WTC11 (cell line): ENCODE measurements around the gene SMIM44. TPM values are rescaled to one million over a fixed set of nuclear protein-coding genes. Genes with fewer than 3 reads are reported as not detected.
A peak's percentile ranks its signal among the peaks of the same experiment; 100 is the strongest.

ENCODE experiments used
- ATAC-seq: fragments of 200-7000 bp; cut with Tn5 transposase; 2 replicates; pipeline ENCODE4 v1.10.0; 2021; ENCODE audit warnings: mild to moderate bottlenecking, moderate library complexity
- CTCF ChIA-PET: fragments of 300-600 bp; sonication (Branson Sonifier 250); formaldehyde crosslinking; loops from one replicate; lab custom pipeline; 2021; ENCODE audit warnings: antibody characterized with exemption; lab: Charles Lee
- POLR2A ChIA-PET: fragments of 350-600 bp; sonication (Branson Sonifier 250); formaldehyde crosslinking; loops from one replicate; lab custom pipeline; 2021; ENCODE audit warnings: antibody characterized with exemption; lab: Charles Lee
- DNase-seq: peaks from one replicate; pipeline ENCODE4 v3.0.0; 2021; ENCODE audit warnings: low spot score
- H3K27ac Mint-ChIP-seq: 2 replicates; pipeline ENCODE4 v1.8.0; 2021; ENCODE audit warnings: mixed read lengths
- H3K27me3 Mint-ChIP-seq: 2 replicates; pipeline ENCODE4 v1.8.0; 2021; ENCODE audit warnings: low read depth, mild to moderate bottlenecking, moderate library complexity, mixed read lengths
- H3K36me3 Mint-ChIP-seq: 2 replicates; pipeline ENCODE4 v1.8.0; 2021; ENCODE audit warnings: mixed read lengths
- H3K4me1 Mint-ChIP-seq: 2 replicates; pipeline ENCODE4 v1.8.0; 2022; ENCODE audit warnings: mixed read lengths
- H3K4me3 Mint-ChIP-seq: 2 replicates; pipeline ENCODE4 v1.8.0; 2021; ENCODE audit warnings: mild to moderate bottlenecking, moderate library complexity, mixed read lengths
- H3K9me3 Mint-ChIP-seq: 2 replicates; pipeline ENCODE4 v1.8.0; 2021; ENCODE audit warnings: mixed read lengths
- ATF3 ChIP-seq: sonication (generic); formaldehyde crosslinking; conservative IDR thresholded peaks from 2 replicates; pipeline ENCODE4 v1.8.1; 2022; ENCODE audit warnings: mild to moderate bottlenecking, missing genetic modification reagents
- ETV6 ChIP-seq: sonication (generic); formaldehyde crosslinking; IDR thresholded peaks from 2 replicates; pipeline ENCODE4 v1.8.1; 2022; ENCODE audit warnings: mild to moderate bottlenecking, missing genetic modification reagents
- JAZF1 ChIP-seq: fragments of 250-450 bp; sonication (Bioruptor Pico); IDR thresholded peaks from 2 replicates; pipeline ENCODE4 v1.9.0; 2021; ENCODE audit warnings: moderate library complexity, mild to moderate bottlenecking, inconsistent platforms
- JUN ChIP-seq: sonication (generic); formaldehyde crosslinking; IDR thresholded peaks from 2 replicates; pipeline ENCODE4 v1.8.0; 2023; ENCODE audit warnings: mild to moderate bottlenecking, missing genetic modification reagents
- MAX ChIP-seq: sonication (generic); formaldehyde crosslinking; IDR thresholded peaks from 2 replicates; pipeline ENCODE4 v1.8.0; 2022; ENCODE audit warnings: mild to moderate bottlenecking, missing genetic modification reagents
- MLX ChIP-seq: sonication (generic); formaldehyde crosslinking; IDR thresholded peaks from 2 replicates; pipeline ENCODE4 v1.8.1; 2023; ENCODE audit warnings: mild to moderate bottlenecking, missing genetic modification reagents, moderate library complexity
- NFATC4 ChIP-seq: fragments of 250-450 bp; sonication (Bioruptor Pico); IDR thresholded peaks from 2 replicates; pipeline ENCODE4 v1.9.0; 2021; ENCODE audit warnings: mild to moderate bottlenecking
- NFYB ChIP-seq: sonication (generic); formaldehyde crosslinking; conservative IDR thresholded peaks from 2 replicates; pipeline ENCODE4 v1.8.0; 2022; ENCODE audit warnings: low read depth, missing genetic modification reagents
- NR3C1 ChIP-seq: sonication (generic); formaldehyde crosslinking; conservative IDR thresholded peaks from 2 replicates; pipeline ENCODE4 v1.8.1; 2023; ENCODE audit warnings: low read depth, mild to moderate bottlenecking, missing genetic modification reagents
- RELA ChIP-seq: sonication (generic); formaldehyde crosslinking; IDR thresholded peaks from 2 replicates; pipeline ENCODE4 v1.8.1; 2022; ENCODE audit warnings: missing genetic modification reagents, mild to moderate bottlenecking, borderline replicate concordance
- SMAD3 ChIP-seq: sonication (generic); formaldehyde crosslinking; IDR thresholded peaks from 2 replicates; pipeline ENCODE4 v1.8.0; 2022; ENCODE audit warnings: missing genetic modification reagents, mild to moderate bottlenecking, borderline replicate concordance
- SP1 ChIP-seq: sonication (generic); formaldehyde crosslinking; conservative IDR thresholded peaks from 2 replicates; pipeline ENCODE4 v1.8.1; 2022; ENCODE audit warnings: missing genetic modification reagents
- TCF7 ChIP-seq: sonication (generic); formaldehyde crosslinking; IDR thresholded peaks from 2 replicates; pipeline ENCODE4 v1.8.0; 2022; ENCODE audit warnings: mild to moderate bottlenecking, low read depth, missing genetic modification reagents, moderate library complexity
- ZNF263 ChIP-seq: sonication (generic); formaldehyde crosslinking; IDR thresholded peaks from 2 replicates; pipeline ENCODE4 v1.8.1; 2022; ENCODE audit warnings: low read depth, mild to moderate bottlenecking, moderate library complexity, missing genetic modification reagents
- ZNF671 ChIP-seq: fragments of 250-450 bp; sonication (Bioruptor Pico); IDR thresholded peaks from 2 replicates; pipeline ENCODE4 v1.8.0; 2021; ENCODE audit warnings: mild to moderate bottlenecking
- ZSCAN18 ChIP-seq: fragments of 250-450 bp; sonication (Bioruptor Pico); IDR thresholded peaks from 2 replicates; pipeline ENCODE4 v2.1.2; 2022; ENCODE audit warnings: mild to moderate bottlenecking, moderate library complexity
- total RNA-seq: library from RNA; stranded (reverse); gene quantifications from 3 replicates; pipeline ENCODE4 v1.2.3, GENCODE V29; 2021
- TF ChIP-seq, protein P1 (sequence below): sonication (generic); formaldehyde crosslinking; IDR thresholded peaks from 2 replicates; pipeline ENCODE4 v1.8.1; 2023; ENCODE audit warnings: mild to moderate bottlenecking, missing genetic modification reagents
- TF ChIP-seq, protein P2 (sequence below): sonication (generic); formaldehyde crosslinking; IDR thresholded peaks from 2 replicates; pipeline ENCODE4 v1.8.1; 2022; ENCODE audit warnings: low read depth, mild to moderate bottlenecking, moderate library complexity, missing genetic modification reagents, borderline replicate concordance
- TF ChIP-seq, protein P3 (sequence below): sonication (generic); formaldehyde crosslinking; IDR thresholded peaks from 2 replicates; pipeline ENCODE4 v1.8.0; 2022; ENCODE audit warnings: mild to moderate bottlenecking, missing genetic modification reagents
- TF ChIP-seq, protein P4 (sequence below): sonication (generic); formaldehyde crosslinking; IDR thresholded peaks from 2 replicates; pipeline ENCODE4 v1.8.0; 2023; ENCODE audit warnings: missing genetic modification reagents, mild to moderate bottlenecking, borderline replicate concordance
- TF ChIP-seq, protein P5 (sequence below): sonication (generic); formaldehyde crosslinking; conservative IDR thresholded peaks from 2 replicates; pipeline ENCODE4 v1.8.1; 2023; ENCODE audit warnings: mild to moderate bottlenecking, low read depth, missing genetic modification reagents, moderate library complexity

Gene SMIM44
- total RNA-seq, 1 experiment from 2014 or later = not detected

GRCh38 chr19:3479834-3480215 is 3.4 kb downstream of the SMIM44 start (continued):
- TF ChIP-seq, protein P1, sequence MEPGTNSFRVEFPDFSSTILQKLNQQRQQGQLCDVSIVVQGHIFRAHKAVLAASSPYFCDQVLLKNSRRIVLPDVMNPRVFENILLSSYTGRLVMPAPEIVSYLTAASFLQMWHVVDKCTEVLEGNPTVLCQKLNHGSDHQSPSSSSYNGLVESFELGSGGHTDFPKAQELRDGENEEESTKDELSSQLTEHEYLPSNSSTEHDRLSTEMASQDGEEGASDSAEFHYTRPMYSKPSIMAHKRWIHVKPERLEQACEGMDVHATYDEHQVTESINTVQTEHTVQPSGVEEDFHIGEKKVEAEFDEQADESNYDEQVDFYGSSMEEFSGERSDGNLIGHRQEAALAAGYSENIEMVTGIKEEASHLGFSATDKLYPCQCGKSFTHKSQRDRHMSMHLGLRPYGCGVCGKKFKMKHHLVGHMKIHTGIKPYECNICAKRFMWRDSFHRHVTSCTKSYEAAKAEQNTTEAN (CRISPR knock-in tag) = no peak
- TF ChIP-seq RELA (CRISPR knock-in tag) (no peak), NFATC4 (no peak), JAZF1 (CRISPR knock-in tag) (no peak), MLX (CRISPR knock-in tag) (no peak), ZSCAN18 (CRISPR knock-in tag) (no peak), TCF7 (CRISPR knock-in tag) (no peak), MAX (no peak), ZNF671 (CRISPR knock-in tag) (no peak), ATF3 (CRISPR knock-in tag) (no peak), JUN (CRISPR knock-in tag) (no peak)
- TF ChIP-seq, protein P2, sequence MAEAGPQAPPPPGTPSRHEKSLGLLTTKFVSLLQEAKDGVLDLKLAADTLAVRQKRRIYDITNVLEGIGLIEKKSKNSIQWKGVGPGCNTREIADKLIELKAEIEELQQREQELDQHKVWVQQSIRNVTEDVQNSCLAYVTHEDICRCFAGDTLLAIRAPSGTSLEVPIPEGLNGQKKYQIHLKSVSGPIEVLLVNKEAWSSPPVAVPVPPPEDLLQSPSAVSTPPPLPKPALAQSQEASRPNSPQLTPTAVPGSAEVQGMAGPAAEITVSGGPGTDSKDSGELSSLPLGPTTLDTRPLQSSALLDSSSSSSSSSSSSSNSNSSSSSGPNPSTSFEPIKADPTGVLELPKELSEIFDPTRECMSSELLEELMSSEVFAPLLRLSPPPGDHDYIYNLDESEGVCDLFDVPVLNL (CRISPR knock-in tag) = no peak

DNA sequence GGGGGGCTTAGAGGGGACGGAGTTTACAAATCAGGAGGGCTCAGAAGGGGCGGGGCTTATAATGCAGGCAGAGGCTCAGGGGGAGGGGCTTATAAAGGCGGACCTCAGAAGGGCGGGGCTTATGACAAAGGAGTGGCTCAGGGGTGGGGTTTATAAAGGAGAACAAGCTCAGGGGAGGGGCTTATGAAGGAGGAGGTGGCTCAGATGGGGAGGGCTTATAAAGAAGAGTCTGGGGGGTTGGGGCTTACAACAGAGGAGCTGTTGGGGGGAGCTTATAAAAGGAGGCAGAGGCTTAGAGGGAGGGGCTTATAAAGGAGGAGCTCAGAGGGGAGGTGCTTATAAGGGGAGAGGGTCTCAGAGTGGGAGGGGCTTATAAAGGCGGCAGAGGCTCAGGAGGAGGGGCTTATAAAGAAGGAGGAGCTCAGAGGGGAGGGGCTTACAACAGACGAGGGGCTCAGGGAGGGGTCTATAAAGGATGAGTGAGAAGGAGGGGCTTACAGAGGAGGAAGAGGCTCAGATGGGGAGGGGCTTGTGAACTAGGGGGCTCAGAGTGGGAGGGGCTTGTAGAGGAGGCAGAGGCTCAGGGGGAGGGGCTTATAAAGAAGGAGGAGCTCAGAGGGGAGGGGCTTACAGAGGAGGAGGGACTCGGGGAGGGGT is 3.9 kb downstream of the SMIM44 start:
- H3K4me1 Mint-ChIP-seq = peaks cover 20% of the 10 kb centered on the region
- H3K9me3 Mint-ChIP-seq = no peaks in the 10 kb centered on the region
- peak; percentile 79 for DNase-seq
- ATAC-seq = peak; percentile 47
- H3K27me3 Mint-ChIP-seq = peaks cover 6% of the 10 kb centered on the region
- H3K27ac Mint-ChIP-seq = no peak overlapping the region
- H3K4me3 Mint-ChIP-seq = no peak overlapping the region; the same call in 1 of the 2 replicates
- POLR2A ChIA-PET = interaction anchor here (0.7 to 1.0 kb wide), 3 partner anchors 11 to 128 kb away, joined by 3 to 4 read pairs (median 4); no protein-coding TSS in a partner anchor
- H3K36me3 Mint-ChIP-seq = no peaks in the 10 kb centered on the region
- CTCF ChIA-PET = interaction anchor here (0.6 to 2.5 kb wide), 19 partner anchors 10 to 350 kb away, joined by 3 to 26 read pairs (median 4); partner anchors contain the start of gene DOHH
- TF ChIP-seq ETV6 (CRISPR knock-in tag) (no peak), NR3C1 (CRISPR knock-in tag) (no peak), ZNF263 (CRISPR knock-in tag) (no peak), NFYB (CRISPR knock-in tag) (no peak), SP1 (CRISPR knock-in tag) (no peak), SMAD3 (CRISPR knock-in tag) (no peak)
- TF ChIP-seq, protein P3, sequence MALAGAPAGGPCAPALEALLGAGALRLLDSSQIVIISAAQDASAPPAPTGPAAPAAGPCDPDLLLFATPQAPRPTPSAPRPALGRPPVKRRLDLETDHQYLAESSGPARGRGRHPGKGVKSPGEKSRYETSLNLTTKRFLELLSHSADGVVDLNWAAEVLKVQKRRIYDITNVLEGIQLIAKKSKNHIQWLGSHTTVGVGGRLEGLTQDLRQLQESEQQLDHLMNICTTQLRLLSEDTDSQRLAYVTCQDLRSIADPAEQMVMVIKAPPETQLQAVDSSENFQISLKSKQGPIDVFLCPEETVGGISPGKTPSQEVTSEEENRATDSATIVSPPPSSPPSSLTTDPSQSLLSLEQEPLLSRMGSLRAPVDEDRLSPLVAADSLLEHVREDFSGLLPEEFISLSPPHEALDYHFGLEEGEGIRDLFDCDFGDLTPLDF (CRISPR knock-in tag) = no peak
- TF ChIP-seq, protein P4, sequence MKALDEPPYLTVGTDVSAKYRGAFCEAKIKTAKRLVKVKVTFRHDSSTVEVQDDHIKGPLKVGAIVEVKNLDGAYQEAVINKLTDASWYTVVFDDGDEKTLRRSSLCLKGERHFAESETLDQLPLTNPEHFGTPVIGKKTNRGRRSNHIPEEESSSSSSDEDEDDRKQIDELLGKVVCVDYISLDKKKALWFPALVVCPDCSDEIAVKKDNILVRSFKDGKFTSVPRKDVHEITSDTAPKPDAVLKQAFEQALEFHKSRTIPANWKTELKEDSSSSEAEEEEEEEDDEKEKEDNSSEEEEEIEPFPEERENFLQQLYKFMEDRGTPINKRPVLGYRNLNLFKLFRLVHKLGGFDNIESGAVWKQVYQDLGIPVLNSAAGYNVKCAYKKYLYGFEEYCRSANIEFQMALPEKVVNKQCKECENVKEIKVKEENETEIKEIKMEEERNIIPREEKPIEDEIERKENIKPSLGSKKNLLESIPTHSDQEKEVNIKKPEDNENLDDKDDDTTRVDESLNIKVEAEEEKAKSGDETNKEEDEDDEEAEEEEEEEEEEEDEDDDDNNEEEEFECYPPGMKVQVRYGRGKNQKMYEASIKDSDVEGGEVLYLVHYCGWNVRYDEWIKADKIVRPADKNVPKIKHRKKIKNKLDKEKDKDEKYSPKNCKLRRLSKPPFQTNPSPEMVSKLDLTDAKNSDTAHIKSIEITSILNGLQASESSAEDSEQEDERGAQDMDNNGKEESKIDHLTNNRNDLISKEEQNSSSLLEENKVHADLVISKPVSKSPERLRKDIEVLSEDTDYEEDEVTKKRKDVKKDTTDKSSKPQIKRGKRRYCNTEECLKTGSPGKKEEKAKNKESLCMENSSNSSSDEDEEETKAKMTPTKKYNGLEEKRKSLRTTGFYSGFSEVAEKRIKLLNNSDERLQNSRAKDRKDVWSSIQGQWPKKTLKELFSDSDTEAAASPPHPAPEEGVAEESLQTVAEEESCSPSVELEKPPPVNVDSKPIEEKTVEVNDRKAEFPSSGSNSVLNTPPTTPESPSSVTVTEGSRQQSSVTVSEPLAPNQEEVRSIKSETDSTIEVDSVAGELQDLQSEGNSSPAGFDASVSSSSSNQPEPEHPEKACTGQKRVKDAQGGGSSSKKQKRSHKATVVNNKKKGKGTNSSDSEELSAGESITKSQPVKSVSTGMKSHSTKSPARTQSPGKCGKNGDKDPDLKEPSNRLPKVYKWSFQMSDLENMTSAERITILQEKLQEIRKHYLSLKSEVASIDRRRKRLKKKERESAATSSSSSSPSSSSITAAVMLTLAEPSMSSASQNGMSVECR (CRISPR knock-in tag) = no peak
- TF ChIP-seq, protein P5, sequence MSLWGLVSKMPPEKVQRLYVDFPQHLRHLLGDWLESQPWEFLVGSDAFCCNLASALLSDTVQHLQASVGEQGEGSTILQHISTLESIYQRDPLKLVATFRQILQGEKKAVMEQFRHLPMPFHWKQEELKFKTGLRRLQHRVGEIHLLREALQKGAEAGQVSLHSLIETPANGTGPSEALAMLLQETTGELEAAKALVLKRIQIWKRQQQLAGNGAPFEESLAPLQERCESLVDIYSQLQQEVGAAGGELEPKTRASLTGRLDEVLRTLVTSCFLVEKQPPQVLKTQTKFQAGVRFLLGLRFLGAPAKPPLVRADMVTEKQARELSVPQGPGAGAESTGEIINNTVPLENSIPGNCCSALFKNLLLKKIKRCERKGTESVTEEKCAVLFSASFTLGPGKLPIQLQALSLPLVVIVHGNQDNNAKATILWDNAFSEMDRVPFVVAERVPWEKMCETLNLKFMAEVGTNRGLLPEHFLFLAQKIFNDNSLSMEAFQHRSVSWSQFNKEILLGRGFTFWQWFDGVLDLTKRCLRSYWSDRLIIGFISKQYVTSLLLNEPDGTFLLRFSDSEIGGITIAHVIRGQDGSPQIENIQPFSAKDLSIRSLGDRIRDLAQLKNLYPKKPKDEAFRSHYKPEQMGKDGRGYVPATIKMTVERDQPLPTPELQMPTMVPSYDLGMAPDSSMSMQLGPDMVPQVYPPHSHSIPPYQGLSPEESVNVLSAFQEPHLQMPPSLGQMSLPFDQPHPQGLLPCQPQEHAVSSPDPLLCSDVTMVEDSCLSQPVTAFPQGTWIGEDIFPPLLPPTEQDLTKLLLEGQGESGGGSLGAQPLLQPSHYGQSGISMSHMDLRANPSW (CRISPR knock-in tag) = no peak
